Natural killer cell treated with Interleukin-12 subunit alpha and Interleukin-12 subunit beta and Interleukin-15 and Interleukin-18, amount 100 ng/mL, for 72 hours (primary cell): Measurements from ENCODE around the gene OR4D5. TPM values are rescaled to one million over a fixed set of nuclear protein-coding genes. Genes with fewer than 3 reads are reported as not detected.

ENCODE experiments used
- ATAC-seq, 2 donors: fragments of 150-1000 bp; cut with Tn5 transposase in 1 of 2; sonication (Bioruptor Pico), chemical (Tn5 transposase) in 1 of 2; 2 replicates each; pipeline ENCODE4 v1.10.0; 2021
- DNase-seq: peaks from one replicate; pipeline ENCODE4 v3.0.0; 2022; ENCODE audit warnings: low spot score
- H3K27ac Mint-ChIP-seq, 2 donors: 1 replicate in 1 of 2; 2 replicates in 1 of 2; pipeline ENCODE4 v1.8.0; 2022; ENCODE audit warnings: mixed read lengths in 2 of 2, mild to moderate bottlenecking in 1 of 2, moderate library complexity in 1 of 2
- H3K27me3 Mint-ChIP-seq, 2 donors: 1 replicate in 1 of 2; 2 replicates in 1 of 2; pipeline ENCODE4 v1.8.0; 2022; ENCODE audit warnings: mixed read lengths in 2 of 2
- H3K36me3 Mint-ChIP-seq: one replicate; pipeline ENCODE4 v1.8.0; 2022; ENCODE audit warnings: mixed read lengths
- H3K4me1 Mint-ChIP-seq, 2 donors: 1 replicate in 1 of 2; 2 replicates in 1 of 2; pipeline ENCODE4 v1.8.0; 2022; ENCODE audit warnings: low read depth in 2 of 2, mixed read lengths in 2 of 2, mild to moderate bottlenecking in 1 of 2
- H3K4me3 Mint-ChIP-seq: one replicate; pipeline ENCODE4 v1.8.0; 2022; ENCODE audit warnings: mixed read lengths
- H3K9me3 Mint-ChIP-seq: 2 replicates; pipeline ENCODE4 v1.8.0; 2022; ENCODE audit warnings: mixed read lengths
- total RNA-seq, 2 donors: library from RNA; stranded (reverse); gene quantifications; one replicate each; pipeline ENCODE4 v1.2.3, GENCODE V29; 2022

Gene OR4D5
- total RNA-seq, 2 donors from 2014 or later = not detected

GRCh38 chr11:123976770-123977560 lies 37.5 kb downstream of the OR4D5 start:
- peak; percentile 20 to 51 for ATAC-seq
- Mint-ChIP-seq H3K9me3 (peaks cover 11% of the 10 kb centered on the region), H3K27ac (no peak overlapping the region), H3K4me1 (no peaks in the 10 kb centered on the region), H3K4me3 (no peak overlapping the region), H3K27me3 (peaks cover 0 to 3% of the 10 kb centered on the region in 2 donors), H3K36me3 (no peaks in the 10 kb centered on the region)
- no peak for DNase-seq

- Mint-ChIP-seq H3K36me3 (no peaks in the 10 kb centered on the region), H3K4me3 (no peak within 1 kb of the TSS), H3K9me3 (peaks cover 18% of the 10 kb centered on the region), H3K4me1 (no peaks in the 10 kb centered on the region), H3K27ac (no peak within 1 kb of the TSS), H3K27me3 (peaks cover 0 to 3% of the 10 kb centered on the region in 2 donors)
- ATAC-seq (no peak), DNase-seq (no peak)
Measured at GRCh38 chr11:123977731-123978347, 38.4 kb downstream of the OR4D5 start, which contains the start of gene OR10S1. Gene OR10S1 (minus strand): TSS chr11:123977781. CDS start chr11:123977664, 117 bp downstream.

GRCh38 chr11:123979311-123979710 lies 39.9 kb downstream of the OR4D5 start:
- no peaks in the 10 kb centered on the region for H3K4me1 Mint-ChIP-seq
- no peaks in the 10 kb centered on the region for H3K36me3 Mint-ChIP-seq
- peaks cover 3 to 6% of the 10 kb centered on the region in 2 donors for H3K27me3 Mint-ChIP-seq
- DNase-seq (no peak), ATAC-seq (no peak)
- H3K9me3 Mint-ChIP-seq = peaks cover 28% of the 10 kb centered on the region
- H3K27ac Mint-ChIP-seq = no peak overlapping the region
- H3K4me3 Mint-ChIP-seq = no peak overlapping the region

Other genes with a start within 250 kb of the OR4D5 start
- 10 to 100 TPM; 12.7 to 23.5 TPM for gene ZNF202, start 198.0 kb upstream of the OR4D5 start, total RNA-seq
- gene OR6X1, start 185.1 kb upstream of the OR4D5 start, total RNA-seq = not detected
- not detected for gene OR6M1, start 133.3 kb upstream of the OR4D5 start, total RNA-seq
- not detected for gene TMEM225, start 53.9 kb upstream of the OR4D5 start, total RNA-seq
- gene OR8D4, start 37.5 kb upstream of the OR4D5 start, total RNA-seq = not detected
- not detected for gene OR6T1, start 4.2 kb downstream of the OR4D5 start, total RNA-seq
- not detected for gene OR10S1, start 38.2 kb downstream of the OR4D5 start, total RNA-seq
- not detected for gene OR10G6, start 55.5 kb downstream of the OR4D5 start, total RNA-seq
- gene OR10G4, start 73.4 kb downstream of the OR4D5 start, total RNA-seq = not detected
- gene OR10G9, start 83.4 kb downstream of the OR4D5 start, total RNA-seq = not detected
- not detected for gene OR10G8, start 87.2 kb downstream of the OR4D5 start, total RNA-seq
- gene OR10G7, start 101.7 kb downstream of the OR4D5 start, total RNA-seq = not detected
- gene VWA5A, start 175.8 kb downstream of the OR4D5 start, total RNA-seq = 10 to 100 TPM in 1 of 2 donors, 1 to 10 TPM in 1; 4.4 to 12.5 TPM
- not detected for gene OR10D3, start 243.7 kb downstream of the OR4D5 start, total RNA-seq